HCT116 (cell line): ENCODE results near the gene MBOAT7. TPM values are rescaled to one million over a fixed set of nuclear protein-coding genes. Genes with fewer than 3 reads are reported as not detected.

Experiments
- ATAC-seq: fragments of 200-7000 bp; cut with Tn5 transposase; 2 replicates; pipeline ENCODE4 v1.9.1; 2020; ENCODE audit warnings: mild to moderate bottlenecking, moderate library complexity
- BruUV-seq: library from RNA; stranded (reverse); fragments of 400-500 nt; replicated peaks from 2 replicates; lab custom pipeline; 2021; lab: Mats Ljungman, UMichigan
- CTCF ChIA-PET: fragments of 300-600 bp; sonication (Branson Sonifier 250); formaldehyde crosslinking; loops from one replicate; lab custom pipeline; 2021; ENCODE audit warnings: antibody characterized with exemption; lab: Charles Lee
- POLR2A ChIA-PET: fragments of 300-600, 350-600 bp; sonication (Branson Sonifier 250); formaldehyde crosslinking; loops from one replicate; lab custom pipeline; 2021; ENCODE audit warnings: antibody characterized with exemption; lab: Charles Lee
- RAD21 ChIA-PET, 2 experiments: fragments of 300-600 bp; sonication (Branson Sonifier 250); formaldehyde crosslinking; loops; one replicate each; lab custom pipeline; 2023; ENCODE audit warnings: low total read pairs in 2 of 2; ENCODE audit not compliant: uncharacterized antibody in 2 of 2, unreplicated experiment in 2 of 2, low non-redundant PET in 1 of 2; lab: Charles Lee
- DNase-seq: peaks from one replicate; pipeline ENCODE4 v3.0.0-alpha.2; 2010; ENCODE audit warnings: low read depth, low spot score
- H2AFZ ChIP-seq: fragments of 200-600 bp; shearing (Covaris generic), sonication (generic); 2 replicates; pipeline ENCODE4 v1.6.1; 2017; ENCODE audit warnings: low read depth, mixed run types, mixed read lengths, antibody characterized with exemption, low read length; ENCODE audit not compliant: poor library complexity, severe bottlenecking
- H3K27ac ChIP-seq: 2 replicates; pipeline ENCODE4 v1.5.1; 2012; ENCODE audit warnings: low read depth, low read length
- H3K27me3 ChIP-seq: fragments of 200-600 bp; sonication (generic); 2 replicates; pipeline ENCODE4 v1.6.1; 2016; ENCODE audit warnings: mixed run types, low read length, mixed read lengths; ENCODE audit not compliant: insufficient read depth
- H3K36me3 ChIP-seq, 2 experiments: fragments of 200-500 bp in 1 of 2; fragments of 200-600 bp in 1 of 2; sonication (Bioruptor generic) in 1 of 2; sonication (generic) in 1 of 2; 2 replicates each; pipeline versions ENCODE4 v1.5.1 to v1.6.1; 2014 to 2016; ENCODE audit warnings: low read length in 2 of 2, inconsistent platforms in 1 of 2, mixed read lengths in 1 of 2, mixed run types in 1 of 2; ENCODE audit not compliant: insufficient read depth in 2 of 2, control insufficient read depth in 1 of 2
- H3K4me1 ChIP-seq, 2 experiments: fragments of 200-600 bp in 1 of 2; sonication (generic) in 1 of 2; 2 replicates each; pipeline versions ENCODE4 v1.5.1 to v1.6.1; 2012 to 2017; ENCODE audit warnings: low read length in 2 of 2, inconsistent platforms in 1 of 2, mild to moderate bottlenecking in 1 of 2, mixed read lengths in 1 of 2, mixed run types in 1 of 2, moderate library complexity in 1 of 2; ENCODE audit not compliant: insufficient read depth in 2 of 2, control insufficient read depth in 1 of 2
- H3K4me2 ChIP-seq: fragments of 200-600 bp; sonication (generic); 2 replicates; pipeline ENCODE4 v1.6.1; 2017; ENCODE audit warnings: mixed run types, low read length, mixed read lengths
- H3K4me3 ChIP-seq, 2 experiments: fragments of 200-600 bp in 1 of 2; sonication (generic) in 1 of 2; replicated peaks in 1 of 2; 2 replicates each; pipeline ENCODE4 v1.5.1; 2011 to 2016; ENCODE audit warnings: low read length in 2 of 2, control low read depth in 1 of 2, low read depth in 1 of 2, mild to moderate bottlenecking in 1 of 2, mixed read lengths in 1 of 2, mixed run types in 1 of 2
- H3K79me2 ChIP-seq: fragments of 200-600 bp; sonication (generic); 2 replicates; pipeline ENCODE4 v1.6.1; 2017; ENCODE audit warnings: mild to moderate bottlenecking, mixed run types, low read length, moderate library complexity, mixed read lengths; ENCODE audit not compliant: insufficient read depth
- H3K9ac ChIP-seq: fragments of 200-600 bp; sonication (generic); 2 replicates; pipeline ENCODE4 v1.6.1; 2016; ENCODE audit warnings: low read length, mixed read lengths
- H3K9me2 ChIP-seq: fragments of 200-600 bp; sonication (generic), shearing (Covaris generic); 2 replicates; pipeline ENCODE4 v1.6.1; 2017; ENCODE audit warnings: mixed run types, mild to moderate bottlenecking, moderate library complexity; ENCODE audit not compliant: insufficient read depth
- H3K9me3 ChIP-seq, 2 experiments: fragments of 200-500 bp in 1 of 2; fragments of 200-600 bp in 1 of 2; sonication (Bioruptor generic) in 1 of 2; sonication (generic) in 1 of 2; 2 replicates each; pipeline ENCODE4 v1.6.1; 2014 to 2017; ENCODE audit warnings: low read length in 2 of 2, mixed read lengths in 2 of 2, inconsistent platforms in 1 of 2, low read depth in 1 of 2, mild to moderate bottlenecking in 1 of 2, mixed run types in 1 of 2, moderate library complexity in 1 of 2; ENCODE audit not compliant: control insufficient read depth in 1 of 2, insufficient read depth in 1 of 2
- H4K20me1 ChIP-seq: fragments of 200-600 bp; sonication (generic), shearing (Covaris generic); 2 replicates; pipeline ENCODE4 v1.6.1; 2017; ENCODE audit warnings: mixed run types, mild to moderate bottlenecking, moderate library complexity; ENCODE audit not compliant: insufficient read depth
- ATF3 ChIP-seq: IDR thresholded peaks from 2 replicates; pipeline ENCODE4 v1.6.1; 2012
- CEBPB ChIP-seq: IDR thresholded peaks from 2 replicates; pipeline ENCODE4 v1.6.1; 2012; ENCODE audit warnings: low read depth
- EGR1 ChIP-seq: IDR thresholded peaks from 2 replicates; pipeline ENCODE4 v1.6.1; 2012; ENCODE audit warnings: low read depth
- EZH2 ChIP-seq: fragments of 200-600 bp; sonication (generic); IDR thresholded peaks from 2 replicates; pipeline ENCODE4 v1.6.1; 2017; ENCODE audit warnings: antibody characterized with exemption, mixed run types
- POLR2A ChIP-seq: IDR thresholded peaks from 2 replicates; pipeline ENCODE4 v1.7.0; 2011; ENCODE audit warnings: borderline replicate concordance; ENCODE audit not compliant: insufficient read depth, insufficient read length; ENCODE audit errors: extremely low read depth
- POLR2AphosphoS5 ChIP-seq: IDR thresholded peaks from 2 replicates; pipeline ENCODE4 v1.6.1; 2011; ENCODE audit warnings: mild to moderate bottlenecking, low read depth, low read length, moderate library complexity
- ZBTB33 ChIP-seq: IDR thresholded peaks from 2 replicates; pipeline ENCODE4 v1.6.1; 2011; ENCODE audit warnings: mild to moderate bottlenecking, low read length, moderate library complexity; ENCODE audit not compliant: insufficient replicate concordance; ENCODE audit errors: extremely low read depth
- ZFX ChIP-seq: fragments of 450-650 bp; IDR thresholded peaks from 2 replicates; pipeline ENCODE4 v1.6.1; 2017
- intact Hi-C: fragments of 100-400 bp; cut with micrococcal nuclease; formaldehyde crosslinking; loops from 2 replicates; pipeline ENCODE4 v1.10.0; 2022
- total RNA-seq: library from RNA; stranded (reverse); gene quantifications from one replicate; pipeline ENCODE4 v1.2.1, GENCODE V29; 2021; ENCODE audit not compliant: unreplicated experiment

MBOAT7 gene
- total RNA-seq, 1 experiment from 2014 or later: 113 TPM

DNA sequence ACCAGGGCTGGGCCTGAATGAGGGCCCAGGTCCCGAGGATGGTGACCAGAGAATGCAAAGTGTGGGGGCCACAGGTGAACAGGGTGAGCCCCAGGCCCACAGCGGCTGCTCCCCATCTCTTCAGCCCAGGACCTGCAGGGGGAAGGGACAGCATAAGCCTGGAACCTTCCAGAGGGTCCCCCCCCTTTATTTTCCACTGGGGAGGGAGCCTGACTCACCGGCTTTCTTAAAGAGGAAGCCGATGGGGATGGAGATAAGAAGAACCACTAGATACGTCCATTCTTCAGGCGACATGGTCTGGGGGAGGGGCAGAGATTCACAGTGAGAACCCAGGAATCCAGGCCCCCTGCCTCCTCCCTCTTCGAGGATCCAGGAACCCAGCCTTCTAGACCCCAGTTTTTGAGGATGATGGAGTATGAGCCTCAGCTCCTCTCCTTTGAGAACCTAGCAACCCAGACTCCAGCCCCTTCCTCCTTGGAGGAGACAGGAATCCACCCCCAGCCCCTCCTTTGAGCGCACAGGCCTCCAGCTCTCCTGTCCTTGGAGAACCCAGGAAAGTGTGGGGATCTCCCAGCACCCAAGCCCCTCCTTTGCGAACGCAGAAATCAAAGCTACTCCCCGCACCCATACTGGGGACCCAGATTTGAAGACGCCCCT is 1.0 kb downstream of the MBOAT7 start:
- BruUV-seq: TSS peak; percentile 59
- intact Hi-C loops: no loop called here
- RAD21 ChIA-PET: no interaction called here

DNA sequence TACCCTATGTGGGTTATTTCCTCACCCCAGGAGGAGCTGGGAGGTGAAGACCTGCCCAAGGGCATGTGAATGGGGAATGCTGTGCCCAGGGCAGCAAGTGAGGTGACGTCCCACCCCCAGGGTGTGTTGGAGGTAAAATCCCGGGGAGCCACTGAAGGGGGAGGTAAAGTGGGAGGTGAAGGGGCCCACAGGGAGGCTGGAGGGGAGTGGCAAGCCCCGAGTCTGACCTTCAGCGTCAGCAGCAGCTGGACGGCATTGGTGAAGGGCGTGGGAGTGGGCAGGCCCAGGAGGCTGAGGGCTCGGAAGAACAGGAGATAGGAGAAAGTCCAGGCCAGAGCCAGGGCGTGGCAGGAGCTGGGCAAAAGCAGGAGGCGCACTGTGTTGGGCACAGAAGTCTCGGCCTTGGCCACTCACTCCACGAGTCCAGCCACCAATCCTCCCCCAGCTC is 2.4 kb downstream of the MBOAT7 start:
- Histone ChIP-seq H4K20me1 (no peaks in the 10 kb centered on the region), H3K27me3 (no peaks in the 10 kb centered on the region), H2AFZ (no peak overlapping the region), H3K9me3 (no peaks in the 10 kb centered on the region), H3K27ac (peak overlapping the region; percentile 10; the same call in 1 of the 2 replicates), H3K9me2 (no peaks in the 10 kb centered on the region), H3K9ac (no peak overlapping the region), H3K4me3 (no peak overlapping the region), H3K36me3 (peaks cover 3 to 16% of the 10 kb centered on the region in 2 experiments), H3K4me2 (no peak overlapping the region), H3K4me1 (peaks cover 6 to 15% of the 10 kb centered on the region in 2 experiments), H3K79me2 (peaks cover 24% of the 10 kb centered on the region)
- DNase-seq (no peak), ATAC-seq (no peak)
- POLR2A ChIA-PET: interaction anchor here (1.3 to 7.0 kb wide), 2 partner anchors 13 to 14 kb away, joined by 3 to 126 read pairs; partner anchors contain the start of gene RPS9
- no TSS peak for BruUV-seq
- intact Hi-C loops: no loop called here
- CTCF ChIA-PET: no interaction called here
- TF ChIP-seq ATF3: no peak
- no peak for TF ChIP-seq POLR2A
- TF ChIP-seq ZBTB33: no peak
- no peak for TF ChIP-seq POLR2AphosphoS5
- no peak for TF ChIP-seq ZFX
- no peak for TF ChIP-seq EGR1
- RAD21 ChIA-PET: no interaction called here

More for the DNA sequence above, 1.0 kb downstream of the MBOAT7 start:
- DNase-seq: no peak
- Histone ChIP-seq H3K4me2 (peak overlapping the region; percentile 99), H3K36me3 (peaks cover 5 to 14% of the 10 kb centered on the region in 2 experiments), H3K27ac (peak overlapping the region; percentile 100), H3K9me2 (no peaks in the 10 kb centered on the region), H4K20me1 (no peaks in the 10 kb centered on the region), H3K27me3 (no peaks in the 10 kb centered on the region), H3K9me3 (no peaks in the 10 kb centered on the region), H3K9ac (peak overlapping the region; percentile 92), H3K4me3 (peak overlapping the region; percentile 84 to 87), H3K79me2 (peaks cover 38% of the 10 kb centered on the region), H2AFZ (no peak overlapping the region), H3K4me1 (peaks cover 13 to 21% of the 10 kb centered on the region in 2 experiments)
- TF ChIP-seq EZH2 (no peak), CEBPB (no peak), EGR1 (no peak)
- POLR2A ChIA-PET: interaction anchor here (1.4 to 7.0 kb wide), 4 partner anchors 12 to 29 kb away, joined by 6 to 126 read pairs (median 18); partner anchors contain the start of genes LENG1, RPS9 and TMC4
- ATAC-seq: no peak
- CTCF ChIA-PET: interaction anchor here (1.1 to 2.1 kb wide), 2 partner anchors 15 to 44 kb away, joined by 3 to 22 read pairs; partner anchors contain the start of gene TMC4
